CD4-positive, alpha-beta T cell (primary cell): ENCODE results near the gene DUSP28. TPM values are rescaled to one million over a fixed set of nuclear protein-coding genes. Genes with fewer than 3 reads are reported as not detected.
"Not testable (repeated sequence)": the region's sequence is repeated elsewhere in the genome, so short reads cannot be mapped to it uniquely, and the experiment has no call there.

Experiments used
- ATAC-seq: fragments of 200-7000 bp; cut with Tn5 transposase; one replicate; pipeline ENCODE4 v1.10.0; 2022; ENCODE audit warnings: mild to moderate bottlenecking; ENCODE audit not compliant: poor library complexity
- CTCF ChIA-PET: fragments of 350-600 bp; sonication (Branson Sonifier 250); formaldehyde crosslinking; loops from one replicate; lab custom pipeline; 2021; ENCODE audit warnings: antibody characterized with exemption, inconsistent platforms; lab: Charles Lee
- POLR2A ChIA-PET: fragments of 350-600 bp; sonication (Branson Sonifier 250); formaldehyde crosslinking; loops from one replicate; lab custom pipeline; 2021; ENCODE audit warnings: antibody characterized with exemption, inconsistent platforms; lab: Charles Lee
- DNase-seq, 14 experiments: peaks; one replicate each; pipeline ENCODE4 v3.0.0-alpha.2; 2013 to 2020; ENCODE audit warnings: mixed read lengths in 2 of 14
- H3K27ac ChIP-seq, 2 donors: one replicate each; pipeline versions ENCODE4 v1.5.1 to v1.7.0; 2013; ENCODE audit warnings: low read length in 2 of 2, low read depth in 1 of 2, mild to moderate bottlenecking in 1 of 2
- H3K27me3 ChIP-seq, 2 experiments: 1 replicate in 1 of 2; 2 replicates in 1 of 2; pipeline versions ENCODE4 v1.6.1 to v1.7.0; 2013; ENCODE audit warnings: low read length in 2 of 2, control low read depth in 1 of 2, mild to moderate bottlenecking in 1 of 2, moderate library complexity in 1 of 2; ENCODE audit not compliant: insufficient read depth in 2 of 2, control insufficient read depth in 1 of 2
- H3K36me3 ChIP-seq: one replicate; pipeline ENCODE4 v1.6.1; 2013; ENCODE audit warnings: low read length, control low read depth; ENCODE audit not compliant: insufficient read depth
- H3K4me1 ChIP-seq: one replicate; pipeline ENCODE4 v1.6.1; 2013; ENCODE audit warnings: low read length, control low read depth; ENCODE audit not compliant: insufficient read depth
- H3K4me3 ChIP-seq: one replicate; pipeline ENCODE4 v1.5.1; 2013; ENCODE audit warnings: mild to moderate bottlenecking, low read length, moderate library complexity
- H3K9me3 ChIP-seq, 2 experiments: 1 replicate in 1 of 2; 2 replicates in 1 of 2; pipeline versions ENCODE4 v1.6.1 to v1.7.0; 2013; ENCODE audit warnings: low read length in 2 of 2, mild to moderate bottlenecking in 2 of 2, control low read depth in 1 of 2, moderate library complexity in 1 of 2; ENCODE audit not compliant: control insufficient read depth in 1 of 2, insufficient read depth in 1 of 2
- H3K27ac Mint-ChIP-seq: one replicate; pipeline ENCODE4 v1.8.0; 2020; ENCODE audit warnings: mixed read lengths
- H3K27me3 Mint-ChIP-seq: one replicate; pipeline ENCODE4 v1.8.0; 2021; ENCODE audit warnings: mixed read lengths
- H3K36me3 Mint-ChIP-seq: one replicate; pipeline ENCODE4 v1.8.0; 2021; ENCODE audit warnings: low read depth, mixed read lengths
- H3K4me1 Mint-ChIP-seq: one replicate; pipeline ENCODE4 v1.8.0; 2021; ENCODE audit warnings: low read depth, mixed read lengths
- H3K4me3 Mint-ChIP-seq: one replicate; pipeline ENCODE4 v1.8.0; 2020; ENCODE audit warnings: mild to moderate bottlenecking, mixed read lengths
- H3K9me3 Mint-ChIP-seq: one replicate; pipeline ENCODE4 v1.8.0; 2020; ENCODE audit warnings: mixed read lengths
- intact Hi-C, 2 experiments: fragments of 100-400 bp; cut with DNase I in 1 of 2; cut with micrococcal nuclease in 1 of 2; formaldehyde crosslinking; loops; one replicate each; pipeline versions ENCODE4 v1.15.1 to v1.9.0; 2023 to 2025; cut with DNase I, micrococcal nuclease
- total RNA-seq, 174 experiments: library from RNA in 2 of 174; stranded (reverse) in 2 of 174; gene quantifications; one replicate each; pipeline ENCODE4 v1.2.3 and lab custom pipeline; 2021 to 2026
- TF ChIP-seq, protein P1 (sequence below): fragments of 200-600 bp; IDR thresholded peaks from one replicate; pipeline ENCODE4 v1.8.0; 2022; ENCODE audit warnings: antibody characterized with exemption, mild to moderate bottlenecking

The DUSP28 gene
- total RNA-seq, 2 experiments from 2014 or later, result 18.3 to 18.9 TPM

DNA sequence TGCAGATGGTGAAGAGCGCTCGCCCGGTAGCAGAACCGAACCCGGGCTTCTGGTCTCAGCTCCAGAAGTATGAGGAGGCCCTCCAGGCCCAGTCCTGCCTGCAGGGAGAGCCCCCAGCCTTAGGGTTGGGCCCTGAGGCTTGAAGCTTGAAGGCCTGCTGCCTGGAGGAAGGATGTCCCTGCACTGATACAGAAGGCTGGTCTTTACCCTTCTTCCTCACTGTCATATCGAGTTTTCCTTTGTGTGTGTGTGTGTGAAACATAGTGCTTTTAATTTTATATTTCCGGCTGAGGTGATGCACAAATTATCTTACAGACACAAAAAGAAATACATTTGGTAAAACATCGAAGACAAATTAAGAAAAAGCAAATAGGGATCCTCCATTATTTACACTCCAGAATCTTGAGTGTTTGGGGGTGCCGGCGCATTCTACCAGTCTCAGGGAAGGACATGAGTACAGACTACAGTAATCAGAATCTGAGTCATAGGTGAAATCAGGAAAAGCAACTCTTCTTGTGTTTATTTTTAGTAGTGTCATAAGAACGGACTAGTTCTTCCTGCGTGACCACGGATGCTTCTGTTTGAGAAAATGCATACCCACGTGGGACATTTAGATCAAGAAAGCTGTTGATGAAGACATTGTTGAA lies 1.3 kb downstream of the DUSP28 start:
- ChIA-PET POLR2A (interaction anchor here (0.7 to 3.3 kb wide), 12 partner anchors 8 to 754 kb away, joined by 3 to 104 read pairs (median 6); partner anchors contain the start of genes CAPN10, GPR35 and RNPEPL1), CTCF (interaction anchor here (1.7 to 6.0 kb wide), 3 partner anchors 19 to 47 kb away, joined by 10 to 34 read pairs (median 11); partner anchors contain the start of gene CAPN10)
- H3K27me3 ChIP-seq, result no peaks in the 10 kb centered on the region
- intact Hi-C loops, result loop anchor here (1.0 to 10.0 kb wide), 9 partner anchors 18 to 1323 kb away; partner anchors contain the start of genes CAPN10 (in 1 of the 2), COPS9 (in 1 of the 2), GPC1 (in 1 of the 2) and HDAC4 (in 1 of the 2)
- no peaks in the 10 kb centered on the region for H3K9me3 ChIP-seq
- DNase-seq (peak in 4 of 14 experiments; percentile 46 to 68 (median 62)), ATAC-seq (no peak)
- peaks cover 89% of the 10 kb centered on the region for H3K4me1 ChIP-seq
- H3K4me3 Mint-ChIP-seq, result peak overlapping the region; percentile 90
- H3K36me3 Mint-ChIP-seq, result peaks cover 58% of the 10 kb centered on the region
- H3K4me3 ChIP-seq, result peak overlapping the region; percentile 53
- TF ChIP-seq, protein P1, sequence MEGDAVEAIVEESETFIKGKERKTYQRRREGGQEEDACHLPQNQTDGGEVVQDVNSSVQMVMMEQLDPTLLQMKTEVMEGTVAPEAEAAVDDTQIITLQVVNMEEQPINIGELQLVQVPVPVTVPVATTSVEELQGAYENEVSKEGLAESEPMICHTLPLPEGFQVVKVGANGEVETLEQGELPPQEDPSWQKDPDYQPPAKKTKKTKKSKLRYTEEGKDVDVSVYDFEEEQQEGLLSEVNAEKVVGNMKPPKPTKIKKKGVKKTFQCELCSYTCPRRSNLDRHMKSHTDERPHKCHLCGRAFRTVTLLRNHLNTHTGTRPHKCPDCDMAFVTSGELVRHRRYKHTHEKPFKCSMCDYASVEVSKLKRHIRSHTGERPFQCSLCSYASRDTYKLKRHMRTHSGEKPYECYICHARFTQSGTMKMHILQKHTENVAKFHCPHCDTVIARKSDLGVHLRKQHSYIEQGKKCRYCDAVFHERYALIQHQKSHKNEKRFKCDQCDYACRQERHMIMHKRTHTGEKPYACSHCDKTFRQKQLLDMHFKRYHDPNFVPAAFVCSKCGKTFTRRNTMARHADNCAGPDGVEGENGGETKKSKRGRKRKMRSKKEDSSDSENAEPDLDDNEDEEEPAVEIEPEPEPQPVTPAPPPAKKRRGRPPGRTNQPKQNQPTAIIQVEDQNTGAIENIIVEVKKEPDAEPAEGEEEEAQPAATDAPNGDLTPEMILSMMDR, result peak; percentile 30
- H3K27ac ChIP-seq, result peak overlapping the region; percentile 39 to 95
- H3K27ac Mint-ChIP-seq, result peak overlapping the region; percentile 98
- H3K9me3 Mint-ChIP-seq, result no peaks in the 10 kb centered on the region
- peaks cover 82% of the 10 kb centered on the region for H3K4me1 Mint-ChIP-seq
- peaks cover 18% of the 10 kb centered on the region for H3K36me3 ChIP-seq
- H3K27me3 Mint-ChIP-seq, result no peaks in the 10 kb centered on the region

DNA sequence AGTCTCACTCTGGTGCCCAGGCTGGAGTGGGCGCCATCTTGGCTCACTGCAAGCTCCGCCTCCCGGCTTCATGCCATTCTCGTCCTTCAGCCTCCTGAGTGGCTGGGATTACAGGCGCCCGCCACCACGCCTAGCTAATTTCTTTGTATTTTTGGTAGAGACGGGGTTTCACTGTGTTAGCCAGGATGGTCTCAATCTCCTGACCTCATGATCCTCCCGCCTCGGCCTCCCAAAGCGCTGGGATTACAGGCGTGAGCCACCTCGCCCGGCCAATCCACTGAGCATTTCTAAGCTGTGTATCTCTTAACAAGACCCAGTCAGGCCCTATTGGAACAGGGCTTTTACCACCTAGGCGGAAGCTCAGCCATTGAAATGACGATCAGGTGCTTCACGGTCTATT lies 3.1 kb downstream of the DUSP28 start:
- not testable (repeated sequence) for H3K27me3 ChIP-seq, H3K4me3 ChIP-seq, ATAC-seq, H3K27me3 Mint-ChIP-seq, H3K9me3 ChIP-seq, H3K27ac ChIP-seq, H3K9me3 Mint-ChIP-seq
- peaks cover 18% of the 10 kb centered on the region for H3K36me3 ChIP-seq
- Mint-ChIP-seq H3K27ac (peak overlapping the region; percentile 98), H3K4me1 (peaks cover 87% of the 10 kb centered on the region), H3K4me3 (peak overlapping the region; percentile 96), H3K36me3 (peaks cover 65% of the 10 kb centered on the region)
- ChIA-PET CTCF (interaction anchor here (5.3 to 6.0 kb wide), 2 partner anchors 17 to 23 kb away, joined by 34 to 40 read pairs; partner anchors contain the start of gene CAPN10), POLR2A (interaction anchor here (0.8 to 7.3 kb wide), 3 partner anchors 23 to 59 kb away, joined by 3 to 224 read pairs (median 5); partner anchors contain the start of gene CAPN10)
- H3K4me1 ChIP-seq, result peaks cover 87% of the 10 kb centered on the region
- intact Hi-C loops, result loop anchor here (5.0 to 10.0 kb wide), 7 partner anchors 48 to 1322 kb away; partner anchors contain the start of genes COPS9 (in 1 of the 2), GPC1 (in 1 of the 2), HDAC4 (in 1 of the 2) and HDLBP (in 1 of the 2)
- peak in 1 of 14 experiments; percentile 11 for DNase-seq

DNA sequence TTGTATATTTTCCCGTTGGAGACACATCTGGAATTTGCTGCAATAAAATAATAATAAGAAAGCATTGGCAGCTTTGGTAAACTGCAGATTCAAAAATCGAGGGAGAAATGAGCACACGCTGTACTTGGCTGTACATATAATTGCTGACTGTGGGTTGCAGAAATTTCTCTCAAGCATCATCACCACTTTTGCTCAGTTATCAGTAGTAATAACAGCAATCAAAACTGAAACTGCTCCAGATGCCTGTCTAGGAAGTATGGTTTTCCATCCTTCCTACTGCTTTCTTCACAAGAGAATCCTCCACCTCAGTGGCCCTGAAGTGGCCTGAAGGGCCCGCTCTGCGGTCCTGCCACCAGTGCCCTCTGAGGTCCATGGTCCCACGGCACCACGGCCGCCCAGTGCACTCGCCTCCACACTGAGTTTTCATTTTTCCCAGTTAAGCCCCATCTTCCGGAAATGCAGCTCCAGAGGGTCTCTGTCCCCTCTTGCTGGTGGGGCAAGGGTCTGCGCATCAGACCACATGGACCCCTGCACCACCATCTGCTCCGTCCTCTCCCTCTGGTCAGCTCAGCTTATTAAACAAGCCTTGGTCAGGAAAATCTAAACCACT lies 3.9 kb downstream of the DUSP28 start:
- H3K36me3 Mint-ChIP-seq, result peaks cover 62% of the 10 kb centered on the region
- H3K27me3 Mint-ChIP-seq, result no peaks in the 10 kb centered on the region
- H3K36me3 ChIP-seq, result peaks cover 14% of the 10 kb centered on the region
- H3K27me3 ChIP-seq, result no peaks in the 10 kb centered on the region
- no peak for ATAC-seq
- ChIA-PET POLR2A (interaction anchor here (1.4 to 7.3 kb wide), 3 partner anchors 16 to 58 kb away, joined by 5 to 224 read pairs (median 51); partner anchors contain the start of gene CAPN10), CTCF (interaction anchor here (2.6 to 6.0 kb wide), 4 partner anchors 16 to 58 kb away, joined by 9 to 40 read pairs (median 32); partner anchors contain the start of gene CAPN10)
- DNase-seq, result peak in 1 of 14 experiments; percentile 25
- H3K27ac Mint-ChIP-seq, result peak overlapping the region; percentile 98
- H3K9me3 ChIP-seq, result no peaks in the 10 kb centered on the region
- peaks cover 79% of the 10 kb centered on the region for H3K4me1 Mint-ChIP-seq
- H3K4me3 Mint-ChIP-seq, result peak overlapping the region; percentile 96
- TF ChIP-seq, protein P1, result no peak
- H3K4me1 ChIP-seq, result peaks cover 79% of the 10 kb centered on the region
- H3K27ac ChIP-seq, result peak overlapping the region; percentile 91 to 97
- no peaks in the 10 kb centered on the region for H3K9me3 Mint-ChIP-seq
- intact Hi-C loops, result loop anchor here (5.0 to 10.0 kb wide), 7 partner anchors 49 to 1321 kb away; partner anchors contain the start of genes COPS9 (in 1 of the 2), GPC1 (in 1 of the 2), HDAC4 (in 1 of the 2) and HDLBP (in 1 of the 2)
- H3K4me3 ChIP-seq, result no peak overlapping the region
